Activated naive CD4-positive, alpha-beta T cell treated with anti-CD3 and anti-CD28 coated beads for 36 hours (primary cell): ENCODE measurements around the gene NGEF. TPM values are rescaled to one million over a fixed set of nuclear protein-coding genes. Genes with fewer than 3 reads are reported as not detected.
"Not testable (repeated sequence)": the region's sequence is repeated elsewhere in the genome, so short reads cannot be mapped to it uniquely, and the experiment has no call there.

Experiments
- CTCF ChIA-PET: fragments of 350-600 bp; sonication (Branson Sonifier 250); formaldehyde crosslinking; loops from one replicate; lab custom pipeline; 2021; ENCODE audit warnings: antibody characterized with exemption; lab: Charles Lee
- DNase-seq: peaks from one replicate; pipeline ENCODE4 v3.0.0-alpha.2; 2020
- H3K27ac Mint-ChIP-seq: one replicate; pipeline ENCODE4 v1.8.0; 2021; ENCODE audit warnings: mild to moderate bottlenecking, mixed read lengths
- H3K27me3 Mint-ChIP-seq: one replicate; pipeline ENCODE4 v1.8.0; 2021; ENCODE audit warnings: low read depth, mixed read lengths
- H3K36me3 Mint-ChIP-seq: one replicate; pipeline ENCODE4 v1.8.0; 2021; ENCODE audit warnings: low read depth, mixed read lengths
- H3K4me1 Mint-ChIP-seq: one replicate; pipeline ENCODE4 v1.8.0; 2021; ENCODE audit warnings: low read depth, mixed read lengths
- H3K4me3 Mint-ChIP-seq: one replicate; pipeline ENCODE4 v1.8.0; 2021; ENCODE audit warnings: mild to moderate bottlenecking, moderate library complexity, mixed read lengths
- H3K9me3 Mint-ChIP-seq: one replicate; pipeline ENCODE4 v1.8.0; 2021; ENCODE audit warnings: mixed read lengths
- intact Hi-C: fragments of 100-400 bp; cut with micrococcal nuclease; formaldehyde crosslinking; loops from one replicate; pipeline ENCODE4 v1.15.1; 2023
- total RNA-seq, 2 experiments: library from RNA; stranded (reverse); gene quantifications; one replicate each; pipeline ENCODE4 v1.2.3, GENCODE V29; 2021

Gene NGEF
- total RNA-seq, 2 experiments from 2014 or later: 0.12 TPM; not detected in 1

DNA sequence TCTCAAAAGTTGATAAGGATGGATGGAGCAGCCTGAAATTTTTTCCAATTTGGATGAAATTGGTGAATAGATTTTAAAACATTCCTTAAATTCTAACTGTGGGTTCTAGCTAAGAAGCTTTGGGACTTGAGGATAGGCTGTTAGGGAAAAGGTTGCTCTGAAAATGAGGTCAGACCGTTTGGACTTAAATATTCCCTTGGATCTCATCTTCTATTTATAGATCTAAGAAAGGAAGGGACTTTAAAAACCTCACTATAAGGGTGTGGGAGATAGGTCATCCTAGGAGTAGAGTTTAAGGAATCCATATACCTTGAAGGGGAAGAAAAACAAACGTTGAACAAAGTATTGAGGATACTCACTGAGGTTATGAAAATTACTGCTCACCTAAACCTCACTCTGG lies 160.4 kb downstream of the NGEF start:
- H3K4me1 Mint-ChIP-seq: no peaks in the 10 kb centered on the region
- no peaks in the 10 kb centered on the region for H3K9me3 Mint-ChIP-seq
- CTCF ChIA-PET: interaction anchor here (0.8 to 1.4 kb wide), 9 partner anchors 9 to 405 kb away, joined by 3 to 6 read pairs (median 3); no protein-coding TSS in a partner anchor
- H3K27ac Mint-ChIP-seq: no peak overlapping the region
- H3K4me3 Mint-ChIP-seq: no peak overlapping the region
- intact Hi-C loops: loop anchor here (1.0 to 5.0 kb wide), 4 partner anchors 92 to 399 kb away; partner anchors contain the start of gene ATG16L1
- H3K36me3 Mint-ChIP-seq: peaks cover 15% of the 10 kb centered on the region
- DNase-seq: no peak
- no peaks in the 10 kb centered on the region for H3K27me3 Mint-ChIP-seq

DNA sequence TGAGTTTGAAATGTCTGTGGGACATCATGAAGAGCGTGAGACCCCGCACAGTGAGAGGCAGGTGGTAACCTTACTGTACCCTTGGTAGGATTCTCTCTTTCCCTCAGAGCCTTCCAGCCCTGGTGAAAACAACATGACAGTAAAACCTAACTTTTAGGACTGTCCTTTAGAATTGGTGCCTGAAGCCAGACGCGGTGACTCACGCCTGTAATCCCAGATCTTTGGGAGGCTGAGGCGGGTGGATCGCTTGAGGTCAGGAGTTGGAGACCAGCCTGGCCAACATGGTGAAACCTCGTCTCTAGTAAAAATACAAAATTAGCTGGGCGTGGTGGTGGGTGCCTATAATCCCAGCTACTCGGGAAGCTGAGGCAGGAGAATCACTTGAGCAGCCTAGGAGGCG lies 161.0 kb downstream of the NGEF start:
- CTCF ChIA-PET: interaction anchor here (0.8 to 1.4 kb wide), 5 partner anchors 32 to 406 kb away, joined by 3 to 4 read pairs (median 3); no protein-coding TSS in a partner anchor
- DNase-seq, H3K9me3 Mint-ChIP-seq, H3K27me3 Mint-ChIP-seq, H3K4me1 Mint-ChIP-seq, H3K27ac Mint-ChIP-seq, H3K4me3 Mint-ChIP-seq: not testable (repeated sequence)
- H3K36me3 Mint-ChIP-seq: peaks cover 15% of the 10 kb centered on the region
- intact Hi-C loops: loop anchor here (2.0 to 5.0 kb wide), 3 partner anchors 91 to 200 kb away; no protein-coding TSS in a partner anchor

DNA sequence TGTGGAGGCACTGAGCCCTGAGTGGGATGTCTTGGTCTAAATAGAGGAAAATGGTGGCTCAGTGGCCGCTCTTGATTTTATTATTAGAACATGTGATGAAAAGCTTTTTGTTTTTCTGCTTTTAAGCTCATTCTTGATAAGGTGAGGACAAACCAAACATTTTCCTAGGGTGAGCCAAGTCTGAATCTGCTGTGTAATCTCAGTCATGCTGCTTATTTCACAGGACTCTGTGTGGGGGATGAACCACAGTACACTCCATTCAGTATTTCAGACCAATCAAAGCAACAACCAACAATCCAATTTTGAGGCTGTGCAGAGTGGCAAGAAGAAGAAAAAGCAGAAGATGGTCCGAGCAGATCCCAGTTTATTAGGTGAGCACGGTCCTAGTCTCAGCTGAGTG lies 163.0 kb downstream of the NGEF start:
- Mint-ChIP-seq H3K27ac (no peak overlapping the region), H3K27me3 (no peaks in the 10 kb centered on the region), H3K4me3 (no peak overlapping the region), H3K36me3 (peaks cover 6% of the 10 kb centered on the region), H3K9me3 (no peaks in the 10 kb centered on the region), H3K4me1 (no peaks in the 10 kb centered on the region)
- no peak for DNase-seq
- intact Hi-C loops: loop anchor here (5.0 kb wide), 2 partner anchors 177 to 202 kb away; no protein-coding TSS in a partner anchor
- CTCF ChIA-PET: interaction anchor here (0.9 kb wide), 1 partner anchor 204 kb away, joined by 4 read pairs; no protein-coding TSS in a partner anchor

DNA sequence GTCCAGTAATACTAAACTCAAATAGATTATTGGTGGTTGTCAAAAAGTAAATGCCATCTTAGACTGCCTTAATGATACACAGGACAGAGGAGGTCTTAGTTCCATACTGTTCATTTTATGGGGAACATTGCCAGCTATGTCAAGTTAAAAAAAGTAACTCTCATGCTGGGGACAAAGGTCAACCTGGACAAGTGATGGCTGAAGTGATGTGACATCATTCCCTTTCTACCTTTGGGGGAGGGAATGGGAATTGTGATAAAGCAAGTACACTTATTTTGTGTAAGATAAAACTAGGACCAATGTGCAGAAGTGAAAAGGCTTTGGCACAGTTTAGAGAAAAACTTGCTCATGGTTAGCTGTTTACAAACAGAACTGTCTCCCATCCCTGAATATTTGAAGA lies 167.0 kb downstream of the NGEF start:
- Mint-ChIP-seq H3K27ac (no peak overlapping the region), H3K4me1 (no peaks in the 10 kb centered on the region), H3K36me3 (peaks cover 17% of the 10 kb centered on the region), H3K9me3 (no peaks in the 10 kb centered on the region), H3K27me3 (no peaks in the 10 kb centered on the region), H3K4me3 (no peak overlapping the region)
- no peak for DNase-seq
- intact Hi-C loops: no loop called here
- CTCF ChIA-PET: no interaction called here

DNA sequence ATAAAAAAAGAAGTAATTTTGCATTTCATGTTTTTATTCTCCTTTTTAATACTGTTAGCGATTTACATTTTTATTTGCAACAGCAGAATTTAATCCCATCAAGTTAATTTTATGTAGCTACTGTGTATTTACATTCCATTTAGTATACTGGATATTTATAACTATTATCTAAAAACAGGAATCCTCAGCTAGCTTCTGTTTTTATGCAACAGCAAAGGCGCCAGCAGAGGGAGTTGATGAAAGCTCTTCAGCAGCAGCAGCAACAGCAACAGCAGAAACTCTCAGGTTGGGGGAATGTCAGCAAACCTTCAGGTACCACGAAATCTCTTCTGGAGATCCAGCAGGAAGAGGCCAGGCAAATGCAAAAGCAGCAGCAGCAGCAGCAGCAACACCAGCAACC lies 169.2 kb downstream of the NGEF start:
- DNase-seq: no peak
- intact Hi-C loops: no loop called here
- Mint-ChIP-seq H3K9me3 (no peaks in the 10 kb centered on the region), H3K4me1 (peaks cover 7% of the 10 kb centered on the region), H3K27me3 (no peaks in the 10 kb centered on the region), H3K27ac (no peak overlapping the region), H3K36me3 (peaks cover 28% of the 10 kb centered on the region), H3K4me3 (no peak overlapping the region)
- CTCF ChIA-PET: no interaction called here

DNA sequence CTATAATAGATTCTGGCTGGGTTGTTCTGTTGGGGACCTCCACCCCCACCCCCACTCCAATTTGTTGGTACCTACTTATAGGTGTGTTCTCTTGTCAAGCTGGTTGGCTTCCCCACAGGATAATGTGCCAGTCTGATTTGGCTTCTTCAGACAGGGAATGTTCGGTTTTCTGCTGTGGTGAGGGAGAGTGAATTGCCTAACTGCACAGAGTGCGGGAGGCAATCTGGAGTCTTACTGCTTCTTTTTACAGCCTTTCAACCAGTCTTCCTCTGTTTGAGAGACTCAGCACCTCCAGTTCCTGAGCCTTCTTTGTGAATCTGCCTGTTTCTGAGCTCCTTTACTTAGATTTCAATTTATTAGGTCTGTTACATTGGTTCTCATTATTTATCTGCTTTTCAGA lies 170.4 kb downstream of the NGEF start:
- no peaks in the 10 kb centered on the region for H3K9me3 Mint-ChIP-seq

DNA sequence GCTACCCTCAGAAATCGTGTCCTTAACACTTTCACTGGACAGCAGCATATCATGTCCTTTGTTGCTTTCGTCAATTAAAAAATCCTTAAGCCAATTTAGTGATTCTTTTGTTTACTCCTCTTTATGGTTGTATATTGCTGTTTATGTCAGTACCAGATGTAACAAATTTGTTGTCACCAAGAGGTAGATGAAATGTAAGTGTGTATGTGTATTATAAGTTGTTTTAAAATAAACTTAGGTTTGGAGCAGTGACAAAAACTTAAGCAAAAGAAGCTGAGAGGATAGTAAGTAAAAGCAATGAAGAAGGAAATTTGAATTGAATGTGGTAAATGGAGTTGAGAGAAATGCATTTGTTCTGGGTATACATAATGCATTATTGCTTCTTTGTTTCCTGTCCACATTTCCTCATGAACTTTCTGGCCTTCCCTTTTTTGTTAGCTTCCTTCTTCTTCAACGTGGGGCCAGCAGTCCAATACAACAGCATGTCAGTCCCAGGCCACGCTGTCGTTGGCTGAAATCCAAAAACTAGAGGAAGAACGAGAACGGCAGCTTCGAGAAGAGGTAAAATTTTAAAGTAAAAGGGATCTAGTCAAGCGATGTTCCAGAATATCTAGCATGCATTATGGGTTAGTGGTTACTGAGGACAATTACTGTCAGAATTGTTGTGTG lies 173.5 kb downstream of the NGEF start:
- Mint-ChIP-seq H3K36me3 (peaks cover 32% of the 10 kb centered on the region), H3K27me3 (no peaks in the 10 kb centered on the region), H3K27ac (no peak overlapping the region), H3K4me1 (peaks cover 25% of the 10 kb centered on the region), H3K4me3 (no peak overlapping the region), H3K9me3 (no peaks in the 10 kb centered on the region)
- CTCF ChIA-PET: no interaction called here
- intact Hi-C loops: loop anchor here (5.0 kb wide), 1 partner anchor 408 kb away; no protein-coding TSS in a partner anchor
- no peak for DNase-seq

More for the DNA sequence above, 170.4 kb downstream of the NGEF start:
- Mint-ChIP-seq H3K4me3 (no peak overlapping the region), H3K4me1 (peaks cover 18% of the 10 kb centered on the region), H3K27ac (no peak overlapping the region), H3K36me3 (peaks cover 28% of the 10 kb centered on the region), H3K27me3 (no peaks in the 10 kb centered on the region)
- intact Hi-C loops: no loop called here
- CTCF ChIA-PET: interaction anchor here (1.4 kb wide), 1 partner anchor 11 kb away, joined by 6 read pairs; no protein-coding TSS in a partner anchor
- no peak for DNase-seq

DNA sequence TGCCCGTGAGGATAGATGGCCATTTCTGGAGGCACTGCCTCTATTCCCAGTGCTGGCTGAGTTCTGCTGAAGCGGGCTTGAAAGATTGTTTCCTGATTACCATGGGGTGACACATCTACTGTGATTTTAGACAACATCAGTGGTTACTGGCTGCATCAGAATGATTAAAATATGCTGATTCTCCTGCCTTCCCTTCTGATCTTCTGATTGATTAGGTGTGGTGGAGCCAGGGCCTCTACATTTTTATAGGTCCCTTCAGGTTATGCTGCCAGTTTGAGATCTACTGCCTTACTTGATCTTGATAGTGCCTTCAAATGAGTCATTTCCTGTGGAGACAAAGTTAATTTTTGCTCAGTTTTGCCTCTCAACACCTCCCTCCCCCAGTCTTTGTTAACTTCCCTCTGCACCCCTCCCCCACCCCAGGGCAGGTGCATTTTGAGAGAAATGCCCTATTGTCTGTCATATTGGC lies 174.6 kb downstream of the NGEF start:
- CTCF ChIA-PET: no interaction called here
- H3K36me3 Mint-ChIP-seq: peaks cover 28% of the 10 kb centered on the region
- peaks cover 25% of the 10 kb centered on the region for H3K4me1 Mint-ChIP-seq
- DNase-seq: peak; percentile 83
- peak overlapping the region; percentile 84 for H3K27ac Mint-ChIP-seq
- no peaks in the 10 kb centered on the region for H3K27me3 Mint-ChIP-seq
- H3K9me3 Mint-ChIP-seq: no peaks in the 10 kb centered on the region
- intact Hi-C loops: loop anchor here (5.0 kb wide), 1 partner anchor 409 kb away; no protein-coding TSS in a partner anchor
- H3K4me3 Mint-ChIP-seq: peak overlapping the region; percentile 28

DNA sequence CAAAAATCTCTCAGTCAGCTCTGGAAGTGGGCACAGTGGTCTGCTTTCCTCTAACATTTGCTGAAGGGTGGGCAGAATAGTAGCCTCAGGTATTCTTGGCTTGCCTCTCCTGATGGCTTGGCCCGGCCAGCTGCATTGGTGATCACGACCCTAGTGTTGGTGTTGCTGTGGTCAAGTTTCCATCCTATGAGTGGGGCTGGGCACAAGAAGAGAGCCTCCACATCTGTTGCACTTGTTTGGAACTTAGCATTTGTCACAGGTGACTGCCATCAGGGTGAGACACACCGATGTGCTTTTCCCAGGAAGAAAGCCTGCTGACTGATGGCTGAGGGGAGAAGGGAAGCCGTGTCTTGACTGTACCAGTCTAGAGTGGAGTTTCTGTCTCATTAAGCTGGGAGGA lies 176.1 kb downstream of the NGEF start:
- Mint-ChIP-seq H3K4me3 (no peak overlapping the region), H3K36me3 (peaks cover 31% of the 10 kb centered on the region), H3K9me3 (no peaks in the 10 kb centered on the region), H3K27me3 (no peaks in the 10 kb centered on the region), H3K4me1 (peaks cover 25% of the 10 kb centered on the region), H3K27ac (peak overlapping the region; percentile 15)
- intact Hi-C loops: loop anchor here (5.0 kb wide), 1 partner anchor 410 kb away; no protein-coding TSS in a partner anchor
- DNase-seq: no peak
- CTCF ChIA-PET: interaction anchor here (0.7 to 0.8 kb wide), 2 partner anchors 75 to 282 kb away, joined by 3 to 7 read pairs; no protein-coding TSS in a partner anchor

DNA sequence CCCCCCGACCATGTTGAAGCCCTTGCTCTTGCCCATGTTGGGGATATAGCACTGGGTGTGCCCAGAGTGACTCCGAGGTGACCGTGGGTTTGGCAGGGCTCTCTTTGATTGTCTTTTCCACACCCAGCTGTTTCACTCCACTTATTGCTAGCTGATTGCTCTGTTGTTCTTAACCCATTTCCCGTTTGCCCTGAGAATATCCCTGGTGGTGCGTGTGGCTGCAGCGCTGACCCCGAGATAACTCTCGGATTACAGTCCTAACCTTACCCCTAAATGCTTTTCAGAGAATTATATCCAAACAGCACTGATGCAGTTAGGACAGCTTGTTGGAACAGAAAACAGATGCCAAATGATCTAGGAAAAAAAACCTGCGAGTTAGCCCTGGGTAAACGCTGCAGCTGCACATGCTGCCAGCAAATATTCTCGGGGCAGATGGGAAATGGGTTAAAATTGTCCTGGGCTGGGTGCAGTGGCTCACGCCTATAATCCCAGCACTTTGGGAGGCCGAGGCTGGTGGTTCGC lies 177.3 kb downstream of the NGEF start:
- Mint-ChIP-seq H3K4me3 (no peak overlapping the region), H3K9me3 (no peaks in the 10 kb centered on the region), H3K27ac (no peak overlapping the region), H3K4me1 (peaks cover 25% of the 10 kb centered on the region), H3K27me3 (no peaks in the 10 kb centered on the region), H3K36me3 (peaks cover 32% of the 10 kb centered on the region)
- CTCF ChIA-PET: interaction anchor here (0.6 kb wide), 1 partner anchor 286 kb away, joined by 4 read pairs; no protein-coding TSS in a partner anchor
- intact Hi-C loops: loop anchor here (5.0 kb wide), 1 partner anchor 412 kb away; no protein-coding TSS in a partner anchor
- DNase-seq: no peak

DNA sequence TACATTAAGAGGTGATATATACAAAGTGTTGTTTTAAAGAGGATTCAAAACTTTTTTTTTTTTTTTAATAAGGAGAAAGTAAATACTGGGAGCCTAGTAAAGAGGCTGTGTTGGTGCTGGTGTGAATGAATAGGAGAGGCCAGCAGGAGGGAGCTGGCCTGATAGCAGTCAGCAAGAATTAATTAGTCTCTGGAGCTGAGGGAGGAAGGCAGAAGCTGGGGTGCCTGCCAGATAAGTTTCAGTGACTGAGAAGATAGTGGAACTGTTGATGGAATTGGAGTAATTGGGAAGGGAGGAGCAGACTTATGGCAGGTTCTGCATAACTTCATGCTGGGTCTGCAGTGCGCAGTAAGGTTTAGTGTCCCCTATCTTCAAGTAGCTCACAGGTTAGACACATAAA lies 179.2 kb downstream of the NGEF start:
- no peak for DNase-seq
- CTCF ChIA-PET: interaction anchor here (0.6 kb wide), 1 partner anchor 197 kb away, joined by 3 read pairs; no protein-coding TSS in a partner anchor
- Mint-ChIP-seq H3K27me3 (no peaks in the 10 kb centered on the region), H3K27ac (no peak overlapping the region), H3K4me1 (peaks cover 18% of the 10 kb centered on the region), H3K36me3 (peaks cover 20% of the 10 kb centered on the region), H3K4me3 (no peak overlapping the region), H3K9me3 (no peaks in the 10 kb centered on the region)
- intact Hi-C loops: no loop called here

DNA sequence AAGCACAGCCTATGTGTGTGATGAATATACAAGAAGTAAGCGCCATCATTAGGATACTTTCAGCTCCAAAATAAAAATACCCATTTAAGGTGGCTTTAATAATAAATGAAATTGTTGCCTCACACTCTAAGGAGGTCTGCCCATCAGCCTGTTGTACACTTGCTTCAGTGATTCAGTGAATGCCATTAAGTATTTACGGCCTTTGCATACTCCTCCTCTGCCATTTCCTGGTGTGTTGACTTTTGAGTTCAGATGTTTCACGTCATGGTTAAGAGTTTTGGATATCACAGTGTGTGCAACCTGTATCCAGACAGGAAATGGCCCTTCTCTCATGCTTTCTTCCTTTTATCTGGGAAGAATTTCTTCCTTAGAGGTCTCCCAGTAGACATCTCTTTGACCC lies 181.6 kb downstream of the NGEF start:
- no peak overlapping the region for H3K4me3 Mint-ChIP-seq
- DNase-seq: no peak
- no peaks in the 10 kb centered on the region for H3K9me3 Mint-ChIP-seq
- H3K36me3 Mint-ChIP-seq: peaks cover 22% of the 10 kb centered on the region
- CTCF ChIA-PET: no interaction called here
- intact Hi-C loops: no loop called here
- H3K4me1 Mint-ChIP-seq: no peaks in the 10 kb centered on the region
- H3K27me3 Mint-ChIP-seq: no peaks in the 10 kb centered on the region
- H3K27ac Mint-ChIP-seq: no peak overlapping the region
